GM12874 (cell line): ENCODE measurements around the gene NR5A1.

Source experiments
- TF ChIP-seq, protein P1 (sequence below): IDR thresholded peaks from 2 replicates; pipeline ENCODE4 v1.5.1; 2011; ENCODE audit warnings: low read depth, mild to moderate bottlenecking, control low read depth, low read length, moderate library complexity; ENCODE audit not compliant: insufficient read depth

The NR5A1 gene

GRCh38 chr9:124491049-124491975 lies 15.9 kb downstream of the NR5A1 start:
- TF ChIP-seq, protein P1, sequence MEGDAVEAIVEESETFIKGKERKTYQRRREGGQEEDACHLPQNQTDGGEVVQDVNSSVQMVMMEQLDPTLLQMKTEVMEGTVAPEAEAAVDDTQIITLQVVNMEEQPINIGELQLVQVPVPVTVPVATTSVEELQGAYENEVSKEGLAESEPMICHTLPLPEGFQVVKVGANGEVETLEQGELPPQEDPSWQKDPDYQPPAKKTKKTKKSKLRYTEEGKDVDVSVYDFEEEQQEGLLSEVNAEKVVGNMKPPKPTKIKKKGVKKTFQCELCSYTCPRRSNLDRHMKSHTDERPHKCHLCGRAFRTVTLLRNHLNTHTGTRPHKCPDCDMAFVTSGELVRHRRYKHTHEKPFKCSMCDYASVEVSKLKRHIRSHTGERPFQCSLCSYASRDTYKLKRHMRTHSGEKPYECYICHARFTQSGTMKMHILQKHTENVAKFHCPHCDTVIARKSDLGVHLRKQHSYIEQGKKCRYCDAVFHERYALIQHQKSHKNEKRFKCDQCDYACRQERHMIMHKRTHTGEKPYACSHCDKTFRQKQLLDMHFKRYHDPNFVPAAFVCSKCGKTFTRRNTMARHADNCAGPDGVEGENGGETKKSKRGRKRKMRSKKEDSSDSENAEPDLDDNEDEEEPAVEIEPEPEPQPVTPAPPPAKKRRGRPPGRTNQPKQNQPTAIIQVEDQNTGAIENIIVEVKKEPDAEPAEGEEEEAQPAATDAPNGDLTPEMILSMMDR = no peak

DNA sequence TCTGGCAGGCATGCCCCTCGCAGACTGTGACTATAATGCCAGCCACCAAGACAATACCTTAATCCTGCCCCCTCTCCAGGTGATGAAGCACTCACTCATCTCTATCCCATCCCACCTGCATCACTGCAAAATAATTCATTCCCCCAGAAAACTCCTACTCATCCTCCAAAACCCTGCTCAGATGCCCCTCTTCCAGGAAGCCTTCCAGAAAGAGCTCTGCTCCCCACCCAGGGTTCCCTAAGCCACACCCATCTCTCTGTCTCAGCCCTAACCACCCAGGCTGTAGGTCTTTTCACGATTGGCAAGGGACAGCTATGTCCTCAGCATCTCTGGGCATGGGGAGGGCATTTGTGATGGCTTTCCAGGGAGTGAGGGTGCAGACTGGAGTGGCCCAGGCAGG lies 17.2 kb downstream of the NR5A1 start:
- TF ChIP-seq, protein P1 = no peak

- TF ChIP-seq, protein P1 = no peak
These were observed 18.0 kb downstream of the NR5A1 start for GRCh38 chr9:124489222-124489621.

DNA sequence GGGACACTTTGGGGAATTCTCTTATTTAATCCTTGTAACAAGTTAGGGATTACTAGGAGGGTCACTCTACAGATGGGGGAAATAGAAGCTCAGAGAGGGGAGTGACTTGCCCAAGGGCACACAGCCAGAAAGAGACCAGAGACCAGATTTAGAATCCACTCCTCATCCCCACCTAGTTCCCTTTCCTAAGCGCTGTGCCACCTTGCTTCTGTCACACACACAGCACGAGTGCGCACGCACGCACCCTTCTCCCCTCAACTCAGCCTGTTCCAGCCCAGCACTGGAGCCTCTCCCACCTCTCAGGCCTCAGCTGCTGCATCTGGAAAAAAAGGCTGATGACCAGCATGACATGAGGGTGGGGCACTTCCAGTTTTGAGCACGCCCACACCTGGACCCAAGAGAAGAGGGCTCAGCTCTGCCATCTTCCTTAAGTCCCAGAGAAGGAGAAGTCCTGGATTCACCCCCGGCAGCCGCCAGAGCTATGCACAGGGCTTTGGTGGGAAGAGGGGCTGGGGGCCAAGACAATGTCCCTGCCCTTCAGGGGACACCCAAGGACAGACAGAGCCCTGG lies 18.5 kb downstream of the NR5A1 start:
- TF ChIP-seq, protein P1 = no peak

GRCh38 chr9:124487260-124488182 lies 19.7 kb downstream of the NR5A1 start:
- TF ChIP-seq, protein P1 = no peak

DNA sequence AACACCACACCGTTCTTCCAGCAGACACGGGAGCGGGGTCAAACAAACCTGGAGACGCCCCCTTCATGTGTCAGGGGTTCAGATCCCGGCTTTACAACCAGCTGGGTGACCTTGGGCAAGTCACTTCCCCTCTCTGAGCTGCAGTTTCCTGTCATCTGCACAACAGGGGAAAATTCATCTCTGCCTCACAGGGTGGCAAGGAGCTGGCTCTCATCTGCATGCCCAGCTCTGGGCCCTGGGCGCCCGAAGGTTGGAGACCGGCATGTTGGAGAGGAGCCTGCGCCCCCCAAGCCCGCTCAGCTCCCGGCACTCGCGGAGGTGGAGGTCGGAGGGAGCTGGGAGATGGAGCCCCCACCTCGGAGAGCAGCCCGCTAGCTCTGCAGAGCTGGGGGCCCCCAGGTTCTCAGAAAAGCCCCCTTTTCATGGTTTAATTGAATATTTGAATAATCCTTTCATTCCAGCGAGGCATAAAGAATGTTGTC lies 20.4 kb downstream of the NR5A1 start:
- TF ChIP-seq, protein P1 = no peak
